ENCODE results near the gene STAT2. TPM values are rescaled to one million over a fixed set of nuclear protein-coding genes. Genes with fewer than 3 reads are reported as not detected.

Gene STAT2
- total and polyA plus RNA-seq, 10 of the 15 experiments (the other 5 are each of a cell fraction or from before 2014, with no cell fraction given), result 16.9 to 106 (median 77.9) TPM

- TF ChIP-seq IRF3 (IDR thresholded peaks at IDR 0.05) (no peak), PRDM15 (CRISPR knock-in tag; IDR thresholded peaks at IDR 0.05) (no peak), ELK1 (IDR thresholded peaks at IDR 0.05; ENCODE audit: low read depth, low read length) (no peak), ZBTB11 (CRISPR knock-in tag; IDR thresholded peaks at IDR 0.05) (no peak), PAX8 (IDR thresholded peaks at IDR 0.05) (no peak), CBX5 (IDR thresholded peaks at IDR 0.05; ENCODE audit: low read depth) (no peak), ZNF274 (IDR thresholded peaks at IDR 0.05; ENCODE audit: insufficient read depth, insufficient read length) (no peak), SIN3A (IDR thresholded peaks at IDR 0.05; ENCODE audit: low read depth, low read length) (no peak), SPI1 (IDR thresholded peaks at IDR 0.05; ENCODE audit: borderline replicate concordance, insufficient read depth, low read depth, low read length) (peak; percentile 4; the same call in 1 of the 2 replicates), NBN (IDR thresholded peaks at IDR 0.05) (no peak), CHD4 (IDR thresholded peaks at IDR 0.05) (no peak), POLR2AphosphoS5 (IDR thresholded peaks at IDR 0.05; ENCODE audit: low read length) (peak; percentile 57; the same call in 1 of the 2 replicates), BACH1 (IDR thresholded peaks at IDR 0.05; ENCODE audit: borderline replicate concordance) (no peak), ZNF592 (IDR thresholded peaks at IDR 0.05) (no peak), TCF3 (IDR thresholded peaks at IDR 0.05; ENCODE audit: borderline replicate concordance, insufficient read depth, low read depth, low read length) (no peak; the same call in 1 of the 2 replicates)
Observed at GRCh38 chr12:56338308-56339157, 21.4 kb downstream of the STAT2 start, which contains the start of gene IL23A (continued).

Measured in GM12878 (cell line).